NCI-H460 (cell line): Measurements from ENCODE around the gene LIM2. TPM values are rescaled to one million over a fixed set of nuclear protein-coding genes. Genes with fewer than 3 reads are reported as not detected.
A peak's percentile ranks its signal among the peaks of the same experiment; 100 is the strongest.

ENCODE experiments used
- DNase-seq: peaks from one replicate; pipeline ENCODE4 v3.0.0-alpha.2; 2016; ENCODE audit warnings: low read depth; ENCODE audit errors: extremely low read depth
- total RNA-seq: library from RNA; depleted of rRNA; stranded (reverse); fragments of >200 nt; shearing (Covaris generic); gene quantifications from 2 replicates; pipeline ENCODE4 v1.2.3, GENCODE V29; 2014; rRNA removed

Gene LIM2
- total RNA-seq, 1 experiment from 2014 or later, result not detected

- no peak for DNase-seq
Observed at GRCh38 chr19:51341976-51342580, 45.7 kb downstream of the LIM2 start, which contains the start of gene VSIG10L. VSIG10L (minus strand) TSS chr19:51342139; CDS start chr19:51342124, 15 bp downstream.

- no peak for DNase-seq
Observed at GRCh38 chr19:51341066-51341465, 46.7 kb downstream of the LIM2 start.

GRCh38 chr19:51339687-51340656 is 47.8 kb downstream of the LIM2 start:
- peak; percentile 95 for DNase-seq

- no peak for DNase-seq
Observed at GRCh38 chr19:51339313-51339686, 48.5 kb downstream of the LIM2 start.

- DNase-seq, result peak; percentile 70
Observed at GRCh38 chr19:51338563-51339312, 49.0 kb downstream of the LIM2 start.

- no peak for DNase-seq
Observed at GRCh38 chr19:51337861-51338562, 49.8 kb downstream of the LIM2 start.

- DNase-seq, result no peak
Observed at GRCh38 chr19:51337141-51337860, 50.5 kb downstream of the LIM2 start.

- DNase-seq, result no peak
Observed at GRCh38 chr19:51333836-51334460, 53.8 kb downstream of the LIM2 start.

- DNase-seq, result no peak
Observed at GRCh38 chr19:51331716-51332115, 56.1 kb downstream of the LIM2 start.

GRCh38 chr19:51331193-51331592 is 56.6 kb downstream of the LIM2 start:
- DNase-seq, result no peak

- DNase-seq, result no peak
Observed at GRCh38 chr19:51330366-51330765, 57.4 kb downstream of the LIM2 start.

Other genes with a start within 250 kb of the LIM2 start
- not detected in 2 replicates for gene SIGLEC7, start 245.7 kb downstream of the LIM2 start, total RNA-seq
- 0.22 TPM in 1 of 2 replicates, not detected in the other for gene CD33, start 162.9 kb downstream of the LIM2 start, total RNA-seq
- gene SIGLECL1, start 136.9 kb downstream of the LIM2 start, total RNA-seq, result not detected in 2 replicates
- gene IGLON5, start 76.3 kb downstream of the LIM2 start, total RNA-seq, result 0.66 TPM in 1 of 2 replicates, not detected in the other
- 1.2 and 1.6 TPM in 2 replicates for gene VSIG10L, start 45.8 kb downstream of the LIM2 start, total RNA-seq
- gene ETFB, start 21.6 kb downstream of the LIM2 start, total RNA-seq, result 77.3 and 88.4 TPM in 2 replicates
- 0.27 and 1.2 TPM in 2 replicates for gene CLDND2, start 19.0 kb downstream of the LIM2 start, total RNA-seq
- not detected in 2 replicates for gene NKG7, start 15.3 kb downstream of the LIM2 start, total RNA-seq
- gene C19orf84, start 2.6 kb upstream of the LIM2 start, total RNA-seq, result not detected in 2 replicates
- gene SIGLEC10, start 29.7 kb upstream of the LIM2 start, total RNA-seq, result not detected in 2 replicates
- gene SIGLEC8, start 70.5 kb upstream of the LIM2 start, total RNA-seq, result not detected in 2 replicates
- not detected in 2 replicates for gene CEACAM18, start 90.6 kb upstream of the LIM2 start, total RNA-seq
- not detected in 2 replicates for gene SIGLEC12, start 113.8 kb upstream of the LIM2 start, total RNA-seq
- not detected in 2 replicates for gene SIGLEC6, start 143.7 kb upstream of the LIM2 start, total RNA-seq
- 2.9 and 3.4 TPM in 2 replicates for gene ZNF175, start 183.3 kb upstream of the LIM2 start, total RNA-seq
- not detected in 2 replicates for gene SIGLEC5, start 242.4 kb upstream of the LIM2 start, total RNA-seq